NB4 (cell line): ENCODE data around the gene LCNL1.

Experiments
- DNase-seq: peaks from one replicate; pipeline ENCODE4 v3.0.0; 2010; ENCODE audit warnings: low read depth
- H3K4me3 ChIP-seq: one replicate; pipeline ENCODE4 v1.5.1; 2011; ENCODE audit warnings: mild to moderate bottlenecking, low read depth, low read length, moderate library complexity
- MYC ChIP-seq: IDR thresholded peaks from 2 replicates; pipeline ENCODE4 v1.6.1; 2011; ENCODE audit warnings: low read depth, low read length
- POLR2A ChIP-seq: IDR thresholded peaks from 2 replicates; pipeline ENCODE4 v1.6.1; 2011; ENCODE audit warnings: mild to moderate bottlenecking; ENCODE audit not compliant: insufficient read length; ENCODE audit errors: extremely low read depth
- TF ChIP-seq, protein P1 (sequence below): IDR thresholded peaks from 2 replicates; pipeline ENCODE4 v1.6.1; 2011; ENCODE audit warnings: low read depth, low read length
- TF ChIP-seq, protein P2 (sequence below): IDR thresholded peaks from one replicate; pipeline ENCODE4 v1.5.1; 2012; ENCODE audit warnings: low read depth, low read length

Gene LCNL1

DNA sequence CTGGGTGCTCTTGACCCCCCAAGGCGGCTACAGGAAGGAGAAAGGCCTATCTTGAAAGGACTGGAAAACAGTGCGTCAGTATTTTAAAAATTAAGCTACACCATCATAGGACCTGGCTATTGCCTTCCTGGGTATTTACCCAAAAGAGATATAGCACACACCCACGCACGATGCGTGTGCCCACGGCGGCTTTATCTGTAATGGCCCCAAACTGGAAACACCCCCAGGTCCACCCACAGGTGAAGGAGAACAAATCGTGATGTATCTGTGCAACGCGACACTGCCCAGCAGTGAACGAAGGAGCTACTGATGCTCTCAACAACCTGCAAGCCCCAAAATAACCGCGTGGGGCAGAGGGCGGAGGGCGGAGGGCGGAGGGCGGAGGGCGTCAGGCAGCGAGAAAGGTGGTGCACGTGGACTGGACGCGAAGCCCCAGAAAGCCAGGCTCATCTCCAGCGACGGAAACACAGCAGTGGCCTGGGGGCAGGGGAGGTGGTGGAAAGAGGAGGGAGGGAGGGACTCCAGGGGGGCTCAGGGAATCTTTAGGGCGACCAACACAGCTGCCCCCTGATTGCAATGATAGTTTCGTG lies 17.9 kb upstream of the LCNL1 start:
- H3K4me3 ChIP-seq = no peak overlapping the region
- no peak for DNase-seq
- TF ChIP-seq, protein P1, sequence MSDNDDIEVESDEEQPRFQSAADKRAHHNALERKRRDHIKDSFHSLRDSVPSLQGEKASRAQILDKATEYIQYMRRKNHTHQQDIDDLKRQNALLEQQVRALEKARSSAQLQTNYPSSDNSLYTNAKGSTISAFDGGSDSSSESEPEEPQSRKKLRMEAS = no peak
- TF ChIP-seq, protein P2, sequence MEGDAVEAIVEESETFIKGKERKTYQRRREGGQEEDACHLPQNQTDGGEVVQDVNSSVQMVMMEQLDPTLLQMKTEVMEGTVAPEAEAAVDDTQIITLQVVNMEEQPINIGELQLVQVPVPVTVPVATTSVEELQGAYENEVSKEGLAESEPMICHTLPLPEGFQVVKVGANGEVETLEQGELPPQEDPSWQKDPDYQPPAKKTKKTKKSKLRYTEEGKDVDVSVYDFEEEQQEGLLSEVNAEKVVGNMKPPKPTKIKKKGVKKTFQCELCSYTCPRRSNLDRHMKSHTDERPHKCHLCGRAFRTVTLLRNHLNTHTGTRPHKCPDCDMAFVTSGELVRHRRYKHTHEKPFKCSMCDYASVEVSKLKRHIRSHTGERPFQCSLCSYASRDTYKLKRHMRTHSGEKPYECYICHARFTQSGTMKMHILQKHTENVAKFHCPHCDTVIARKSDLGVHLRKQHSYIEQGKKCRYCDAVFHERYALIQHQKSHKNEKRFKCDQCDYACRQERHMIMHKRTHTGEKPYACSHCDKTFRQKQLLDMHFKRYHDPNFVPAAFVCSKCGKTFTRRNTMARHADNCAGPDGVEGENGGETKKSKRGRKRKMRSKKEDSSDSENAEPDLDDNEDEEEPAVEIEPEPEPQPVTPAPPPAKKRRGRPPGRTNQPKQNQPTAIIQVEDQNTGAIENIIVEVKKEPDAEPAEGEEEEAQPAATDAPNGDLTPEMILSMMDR = no peak
- TF ChIP-seq POLR2A (no peak), MYC (no peak)

DNA sequence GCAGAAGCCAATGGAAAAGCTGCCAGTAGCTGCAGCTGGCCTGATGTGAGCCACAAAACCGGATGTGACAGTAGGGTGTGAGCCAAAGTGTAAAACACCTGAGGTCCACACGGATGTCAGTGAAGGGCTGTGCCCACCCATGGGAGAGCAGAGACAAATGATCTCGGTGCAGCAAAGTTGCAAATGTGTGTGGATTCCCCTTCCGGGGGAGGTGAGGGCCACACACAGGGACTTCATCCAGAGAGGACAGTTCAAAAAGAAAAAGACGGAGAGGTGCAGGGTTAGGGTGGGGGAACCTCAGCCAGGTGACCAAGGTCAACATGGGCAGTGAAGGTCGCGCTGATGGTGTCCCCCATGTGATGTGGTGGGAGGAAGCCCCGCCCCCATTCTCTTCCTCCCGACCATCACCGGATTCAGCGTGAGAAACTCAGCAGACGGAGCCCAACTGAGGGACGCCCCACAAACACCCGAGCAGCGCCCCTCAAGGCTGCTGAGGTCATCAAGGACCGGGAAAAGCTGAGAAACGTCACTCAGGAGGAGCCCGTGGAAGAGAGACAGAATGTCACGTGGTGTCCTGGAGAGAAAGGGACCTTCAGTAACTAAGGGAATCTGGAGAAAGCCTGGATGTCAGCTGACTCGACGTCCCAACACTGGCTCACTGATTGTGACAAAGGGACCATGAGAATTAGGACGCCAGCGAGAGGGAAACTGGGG lies 16.9 kb upstream of the LCNL1 start:
- no peak overlapping the region for H3K4me3 ChIP-seq
- TF ChIP-seq, protein P1 = no peak
- TF ChIP-seq MYC (no peak), POLR2A (no peak)
- TF ChIP-seq, protein P2 = no peak
- no peak for DNase-seq

GRCh38 chr9:136968333-136969127 lies 14.3 kb upstream of the LCNL1 start:
- DNase-seq = no peak
- H3K4me3 ChIP-seq = no peak overlapping the region
- TF ChIP-seq, protein P2 = no peak
- TF ChIP-seq MYC = no peak
- no peak for TF ChIP-seq POLR2A
- TF ChIP-seq, protein P1 = no peak

GRCh38 chr9:136969150-136969549 lies 13.6 kb upstream of the LCNL1 start:
- no peak overlapping the region for H3K4me3 ChIP-seq
- TF ChIP-seq POLR2A (no peak), MYC (no peak)
- TF ChIP-seq, protein P2 = no peak
- TF ChIP-seq, protein P1 = no peak
- DNase-seq = no peak

GRCh38 chr9:136969774-136970173 lies 13.0 kb upstream of the LCNL1 start:
- DNase-seq = no peak
- H3K4me3 ChIP-seq = no peak overlapping the region
- no peak for TF ChIP-seq POLR2A
- TF ChIP-seq, protein P1 = no peak
- TF ChIP-seq MYC = no peak
- TF ChIP-seq, protein P2 = no peak
